Caco-2 (cell line): ENCODE results near the gene P3H2. TPM values are rescaled to one million over a fixed set of nuclear protein-coding genes. Genes with fewer than 3 reads are reported as not detected.
"Not testable (repeated sequence)": the region's sequence is repeated elsewhere in the genome, so short reads cannot be mapped to it uniquely, and the experiment has no call there.

Experiments used
- BruUV-seq: library from RNA; stranded (reverse); fragments of 400-500 nt; replicated peaks from 2 replicates; lab custom pipeline; 2021; lab: Mats Ljungman, UMichigan
- CTCF ChIA-PET: fragments of 300-600 bp; sonication (Branson Sonifier 250); formaldehyde crosslinking; loops from one replicate; lab custom pipeline; 2022; ENCODE audit warnings: antibody characterized with exemption; lab: Charles Lee
- POLR2A ChIA-PET: fragments of 300-600 bp; sonication (Branson Sonifier 250); formaldehyde crosslinking; loops from one replicate; lab custom pipeline; 2022; ENCODE audit warnings: antibody characterized with exemption; lab: Charles Lee
- DNase-seq, 2 experiments: peaks; one replicate each; pipeline versions ENCODE4 v3.0.0 to v3.0.0-alpha.2; 2020 to 2022
- H3K27me3 ChIP-seq: replicated peaks from 2 replicates; pipeline ENCODE4 v1.6.0; 2011; ENCODE audit warnings: low read length; ENCODE audit not compliant: control insufficient read depth, insufficient read depth
- H3K36me3 ChIP-seq: 2 replicates; pipeline ENCODE4 v1.5.1; 2011; ENCODE audit warnings: low read length; ENCODE audit not compliant: control insufficient read depth, insufficient read depth
- H3K4me1 ChIP-seq: fragments of 250-450 bp; sonication (Bioruptor Pico); 2 replicates; pipeline ENCODE4 v1.5.1; 2020; ENCODE audit warnings: mild to moderate bottlenecking
- H3K4me3 ChIP-seq: 2 replicates; pipeline ENCODE4 v1.5.1; 2011; ENCODE audit warnings: low read depth, mild to moderate bottlenecking, control low read depth, low read length
- H3K9me3 ChIP-seq: fragments of 250-450 bp; sonication (Bioruptor Pico); 2 replicates; pipeline ENCODE4 v1.5.1; 2020; ENCODE audit warnings: mild to moderate bottlenecking, moderate library complexity
- H3K27ac Mint-ChIP-seq: one replicate; pipeline ENCODE4 v1.8.0; 2022; ENCODE audit warnings: mixed read lengths; ENCODE audit not compliant: unreplicated experiment
- H3K27me3 Mint-ChIP-seq: one replicate; pipeline ENCODE4 v1.8.0; 2022; ENCODE audit warnings: mixed read lengths; ENCODE audit not compliant: insufficient read depth, unreplicated experiment
- H3K36me3 Mint-ChIP-seq: one replicate; pipeline ENCODE4 v1.8.0; 2022; ENCODE audit warnings: mild to moderate bottlenecking, mixed read lengths; ENCODE audit not compliant: insufficient read depth, unreplicated experiment
- H3K4me1 Mint-ChIP-seq: one replicate; pipeline ENCODE4 v1.8.0; 2022; ENCODE audit warnings: low read depth, mixed read lengths; ENCODE audit not compliant: unreplicated experiment
- H3K4me3 Mint-ChIP-seq: one replicate; pipeline ENCODE4 v1.8.0; 2022; ENCODE audit warnings: mild to moderate bottlenecking, moderate library complexity, mixed read lengths; ENCODE audit not compliant: unreplicated experiment
- H3K9me3 Mint-ChIP-seq: one replicate; pipeline ENCODE4 v1.8.0; 2022; ENCODE audit warnings: mixed read lengths; ENCODE audit not compliant: unreplicated experiment
- intact Hi-C: fragments of 100-400 bp; cut with micrococcal nuclease; formaldehyde crosslinking; loops from one replicate; pipeline ENCODE4 v1.10.0; 2022; ENCODE audit not compliant: unreplicated experiment
- total RNA-seq: library from RNA; stranded (reverse); gene quantifications from 2 replicates; pipeline ENCODE4 v1.2.3, GENCODE V29; 2022
- TF ChIP-seq, protein P1 (sequence below), 2 experiments: fragments of 200-600 bp in 1 of 2; IDR thresholded peaks; 1 replicate in 1 of 2; 2 replicates in 1 of 2; pipeline versions ENCODE4 v1.5.1 to v1.8.0; 2011 to 2022; ENCODE audit warnings: antibody characterized with exemption in 1 of 2, control low read depth in 1 of 2, inconsistent platforms in 1 of 2, low read depth in 1 of 2, low read length in 1 of 2, mild to moderate bottlenecking in 1 of 2, moderate library complexity in 1 of 2; ENCODE audit not compliant: insufficient read depth in 1 of 2, severe bottlenecking in 1 of 2, unreplicated experiment in 1 of 2

Gene P3H2
- total RNA-seq, 1 experiment from 2014 or later, result 55.8 TPM

DNA sequence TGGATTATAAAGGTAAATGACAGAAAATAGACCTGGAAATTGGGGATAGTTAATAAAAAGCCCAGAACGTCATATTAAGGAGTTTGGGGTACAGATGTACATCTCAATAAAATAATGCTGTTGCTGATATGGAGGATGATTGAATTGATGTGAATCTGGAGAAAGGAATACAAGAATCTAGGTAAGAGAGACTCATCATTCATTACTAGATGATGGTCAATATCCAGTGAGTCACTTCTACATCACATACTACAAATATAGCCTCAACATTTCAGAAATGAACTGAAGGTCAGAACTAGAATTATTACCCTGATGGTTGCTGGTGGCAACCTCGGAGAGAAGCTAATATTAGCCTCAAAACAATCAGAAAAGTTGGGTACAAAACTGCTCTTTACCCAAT, 37.6 kb upstream of the P3H2 start:
- ChIA-PET CTCF (no interaction called here), POLR2A (no interaction called here)
- Mint-ChIP-seq H3K4me1 (no peaks in the 10 kb centered on the region), H3K36me3 (no peaks in the 10 kb centered on the region), H3K9me3 (no peaks in the 10 kb centered on the region), H3K27me3 (no peaks in the 10 kb centered on the region), H3K27ac (no peak overlapping the region), H3K4me3 (no peak overlapping the region)
- Histone ChIP-seq H3K9me3 (0 out of 2 replicates have a peak, but pooled peaks cover under 1% of the 10 kb centered on the region), H3K4me1 (no peaks in the 10 kb centered on the region), H3K27me3 (no peaks in the 10 kb centered on the region; the same call in 1 of the 2 replicates), H3K36me3 (no peaks in the 10 kb centered on the region), H3K4me3 (no peak overlapping the region)
- no peak for DNase-seq
- TF ChIP-seq, protein P1, sequence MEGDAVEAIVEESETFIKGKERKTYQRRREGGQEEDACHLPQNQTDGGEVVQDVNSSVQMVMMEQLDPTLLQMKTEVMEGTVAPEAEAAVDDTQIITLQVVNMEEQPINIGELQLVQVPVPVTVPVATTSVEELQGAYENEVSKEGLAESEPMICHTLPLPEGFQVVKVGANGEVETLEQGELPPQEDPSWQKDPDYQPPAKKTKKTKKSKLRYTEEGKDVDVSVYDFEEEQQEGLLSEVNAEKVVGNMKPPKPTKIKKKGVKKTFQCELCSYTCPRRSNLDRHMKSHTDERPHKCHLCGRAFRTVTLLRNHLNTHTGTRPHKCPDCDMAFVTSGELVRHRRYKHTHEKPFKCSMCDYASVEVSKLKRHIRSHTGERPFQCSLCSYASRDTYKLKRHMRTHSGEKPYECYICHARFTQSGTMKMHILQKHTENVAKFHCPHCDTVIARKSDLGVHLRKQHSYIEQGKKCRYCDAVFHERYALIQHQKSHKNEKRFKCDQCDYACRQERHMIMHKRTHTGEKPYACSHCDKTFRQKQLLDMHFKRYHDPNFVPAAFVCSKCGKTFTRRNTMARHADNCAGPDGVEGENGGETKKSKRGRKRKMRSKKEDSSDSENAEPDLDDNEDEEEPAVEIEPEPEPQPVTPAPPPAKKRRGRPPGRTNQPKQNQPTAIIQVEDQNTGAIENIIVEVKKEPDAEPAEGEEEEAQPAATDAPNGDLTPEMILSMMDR (IDR thresholded peaks at IDR 0.05; ENCODE audit: insufficient read depth in 1 of 2, low read depth in 1 of 2, low read length in 1 of 2, severe bottlenecking in 1 of 2, unreplicated experiment in 1 of 2), result no peak
- intact Hi-C loops, result no loop called here
- no TSS peak for BruUV-seq

DNA sequence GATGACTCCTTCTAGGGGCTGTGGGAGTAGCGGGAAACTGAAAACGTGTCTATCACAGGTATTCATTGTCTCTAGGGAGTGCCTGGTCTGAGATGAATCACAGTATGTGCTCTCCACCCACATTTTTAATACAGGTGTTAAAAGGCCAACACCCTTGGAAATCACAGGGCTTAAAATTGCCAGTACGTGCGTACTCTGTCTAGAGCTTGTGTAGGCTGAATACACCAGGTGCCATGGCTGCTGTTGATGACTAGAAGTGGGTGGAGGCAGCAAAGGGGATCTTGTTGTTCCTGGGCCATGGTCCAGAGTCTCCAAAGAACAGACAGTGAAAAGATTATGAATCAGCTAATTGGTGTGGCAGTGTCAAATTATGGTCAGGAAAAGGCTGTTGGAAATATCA, 35.1 kb upstream of the P3H2 start:
- H3K4me1 Mint-ChIP-seq, result peaks cover 6% of the 10 kb centered on the region
- H3K36me3 ChIP-seq, result no peaks in the 10 kb centered on the region
- TF ChIP-seq, protein P1 (IDR thresholded peaks at IDR 0.05; ENCODE audit: insufficient read depth in 1 of 2, low read depth in 1 of 2, low read length in 1 of 2, severe bottlenecking in 1 of 2, unreplicated experiment in 1 of 2), result no peak
- H3K27ac Mint-ChIP-seq, result no peak overlapping the region
- intact Hi-C loops, result no loop called here
- H3K9me3 Mint-ChIP-seq, result no peaks in the 10 kb centered on the region
- POLR2A ChIA-PET, result no interaction called here
- H3K36me3 Mint-ChIP-seq, result no peaks in the 10 kb centered on the region
- no peak overlapping the region for H3K4me3 ChIP-seq
- H3K4me1 ChIP-seq, result peaks cover 6% of the 10 kb centered on the region; the same call in 1 of the 2 replicates
- no peaks in the 10 kb centered on the region for H3K9me3 ChIP-seq
- no peak for DNase-seq
- no peaks in the 10 kb centered on the region for H3K27me3 Mint-ChIP-seq
- BruUV-seq, result no TSS peak
- no peak overlapping the region for H3K4me3 Mint-ChIP-seq
- CTCF ChIA-PET, result no interaction called here
- no peaks in the 10 kb centered on the region; the same call in 1 of the 2 replicates for H3K27me3 ChIP-seq

DNA sequence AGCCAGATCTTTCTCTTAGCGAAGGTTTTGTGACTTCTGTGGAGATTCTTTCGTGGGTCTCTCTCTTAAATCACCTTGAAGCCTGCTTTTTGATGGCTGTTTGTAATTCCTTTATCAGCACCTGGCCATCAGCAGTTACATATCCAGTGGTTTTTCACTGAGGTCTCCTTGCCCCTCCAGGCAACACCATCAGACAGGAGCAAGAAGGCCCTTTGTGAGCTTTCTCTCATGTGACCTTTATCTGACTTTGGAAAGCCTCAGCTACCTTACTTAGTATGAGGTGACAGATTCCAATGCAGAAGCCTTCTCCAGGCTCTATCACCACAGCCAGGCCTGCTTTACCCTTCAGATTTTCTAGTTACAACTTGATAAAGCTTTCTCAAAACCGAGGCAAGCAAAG, 30.0 kb upstream of the P3H2 start:
- H3K27ac Mint-ChIP-seq, result no peak overlapping the region
- no peak overlapping the region for H3K4me3 Mint-ChIP-seq
- intact Hi-C loops, result no loop called here
- no peak for DNase-seq
- POLR2A ChIA-PET, result no interaction called here
- CTCF ChIA-PET, result no interaction called here
- H3K4me3 ChIP-seq, result no peak overlapping the region
- H3K36me3 ChIP-seq, result no peaks in the 10 kb centered on the region
- peaks cover 21% of the 10 kb centered on the region for H3K9me3 Mint-ChIP-seq
- H3K9me3 ChIP-seq, result no peaks in the 10 kb centered on the region
- no peaks in the 10 kb centered on the region for H3K27me3 Mint-ChIP-seq
- no peaks in the 10 kb centered on the region; the same call in 1 of the 2 replicates for H3K27me3 ChIP-seq
- H3K4me1 Mint-ChIP-seq, result peaks cover 12% of the 10 kb centered on the region
- peaks cover 6% of the 10 kb centered on the region; the same call in 1 of the 2 replicates for H3K4me1 ChIP-seq
- TF ChIP-seq, protein P1 (IDR thresholded peaks at IDR 0.05; ENCODE audit: insufficient read depth in 1 of 2, low read depth in 1 of 2, low read length in 1 of 2, severe bottlenecking in 1 of 2, unreplicated experiment in 1 of 2), result no peak
- BruUV-seq, result no TSS peak
- H3K36me3 Mint-ChIP-seq, result no peaks in the 10 kb centered on the region

DNA sequence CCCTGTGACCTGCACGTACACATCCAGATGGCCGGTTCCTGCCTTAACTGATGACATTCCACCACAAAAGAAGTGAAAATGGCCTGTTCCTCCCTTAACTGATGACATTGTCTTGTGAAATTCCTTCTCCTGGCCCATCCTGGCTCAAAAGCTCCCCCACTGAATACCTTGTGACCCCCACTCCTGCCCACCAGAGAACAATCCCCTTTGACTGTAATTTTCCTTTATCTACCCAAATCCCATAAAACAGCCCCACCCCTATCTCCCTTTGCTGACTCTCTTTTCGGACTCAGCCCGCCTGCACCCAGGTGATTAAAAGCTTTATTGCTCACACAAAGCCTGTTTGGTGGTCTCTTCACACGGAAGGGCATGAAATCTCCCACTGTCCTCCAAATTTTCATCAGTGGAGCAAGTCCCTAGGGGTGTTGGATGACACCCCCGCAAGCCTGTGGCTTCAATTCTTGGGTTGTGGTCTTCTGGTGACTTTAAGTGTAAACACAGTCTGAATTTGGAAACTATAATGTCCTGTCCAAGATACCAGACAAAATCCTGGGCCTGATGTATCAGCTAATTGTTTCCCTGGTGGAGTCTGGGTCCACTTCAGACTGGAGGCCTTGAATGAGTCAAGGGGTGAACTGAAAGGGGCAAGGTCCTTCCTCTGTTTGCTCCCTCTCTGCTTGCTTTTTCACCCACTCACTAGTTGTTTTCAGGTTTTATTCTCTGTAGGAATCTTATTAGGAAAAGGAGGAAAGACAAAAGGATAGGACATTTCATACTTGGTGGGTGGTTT, 29.3 kb upstream of the P3H2 start:
- H3K4me3 Mint-ChIP-seq, H3K9me3 ChIP-seq, intact Hi-C loops, CTCF ChIA-PET, H3K36me3 ChIP-seq, H3K4me1 ChIP-seq, H3K36me3 Mint-ChIP-seq, DNase-seq, POLR2A ChIA-PET, H3K27me3 Mint-ChIP-seq, H3K27me3 ChIP-seq, BruUV-seq, H3K4me3 ChIP-seq: not testable (repeated sequence)
- H3K4me1 Mint-ChIP-seq, result peaks cover 12% of the 10 kb centered on the region
- H3K9me3 Mint-ChIP-seq, result peaks cover 28% of the 10 kb centered on the region
- peak overlapping the region; percentile 74 for H3K27ac Mint-ChIP-seq

DNA sequence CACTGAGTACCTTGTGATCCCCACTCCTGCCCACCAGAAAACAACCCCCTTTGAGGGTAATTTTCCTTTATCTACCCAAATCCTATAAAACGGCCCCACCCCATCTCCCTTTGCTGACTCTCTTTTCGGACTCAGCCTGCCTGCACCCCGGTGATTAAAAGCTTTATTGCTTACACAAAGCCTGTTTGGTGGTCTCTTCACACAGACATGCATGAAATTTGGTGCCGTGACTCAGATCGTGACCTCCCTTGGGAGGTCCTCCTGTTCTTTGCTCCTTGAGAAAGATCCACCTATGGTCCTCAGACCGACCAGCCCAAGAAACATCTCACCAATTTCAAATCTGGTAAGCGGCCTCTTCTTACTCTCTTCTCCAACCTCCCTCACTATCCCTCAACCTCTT, 24.1 kb upstream of the P3H2 start:
- POLR2A ChIA-PET, H3K4me1 ChIP-seq, H3K4me3 ChIP-seq, H3K9me3 ChIP-seq, DNase-seq, H3K36me3 Mint-ChIP-seq, H3K27me3 ChIP-seq, H3K27ac Mint-ChIP-seq, H3K4me3 Mint-ChIP-seq, BruUV-seq, CTCF ChIA-PET, H3K36me3 ChIP-seq, H3K27me3 Mint-ChIP-seq, H3K4me1 Mint-ChIP-seq, intact Hi-C loops: not testable (repeated sequence)
- H3K9me3 Mint-ChIP-seq, result peaks cover 28% of the 10 kb centered on the region
